Activated CD8-positive, alpha-beta memory T cell treated with anti-CD3 and anti-CD28 coated beads for 48 hours (primary cell): Measurements from ENCODE around the gene ABI3BP.

Experiments
- DNase-seq, 3 experiments: peaks; one replicate each; pipeline ENCODE4 v3.0.0-alpha.2; 2020; ENCODE audit warnings: low read depth in 2 of 3, low spot score in 2 of 3

ABI3BP gene

DNA sequence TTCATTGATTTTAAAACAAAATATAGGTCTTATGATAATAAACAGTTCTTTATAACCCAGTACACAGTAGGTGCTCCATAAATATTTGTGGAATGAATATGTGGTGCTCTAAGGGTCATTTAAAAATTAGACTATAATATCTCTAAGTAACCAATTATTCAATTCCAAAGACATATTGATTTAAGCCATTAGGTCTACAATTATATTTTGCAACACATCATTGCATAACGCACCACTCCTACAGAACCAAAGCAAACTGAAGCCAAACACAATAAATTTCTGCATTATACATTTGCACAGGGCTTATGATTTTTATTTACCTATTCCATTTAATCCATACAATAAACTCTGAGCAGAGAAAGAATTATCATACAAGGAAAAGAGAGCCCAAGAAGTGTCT lies 104.3 kb downstream of the ABI3BP start:
- DNase-seq: no peak

- DNase-seq: no peak
Observed at GRCh38 chr3:100882571-100882984, 110.6 kb downstream of the ABI3BP start.

- no peak for DNase-seq
Observed at GRCh38 chr3:100880845-100881244, 112.4 kb downstream of the ABI3BP start.

GRCh38 chr3:100880072-100880471 lies 113.1 kb downstream of the ABI3BP start:
- DNase-seq: no peak

DNA sequence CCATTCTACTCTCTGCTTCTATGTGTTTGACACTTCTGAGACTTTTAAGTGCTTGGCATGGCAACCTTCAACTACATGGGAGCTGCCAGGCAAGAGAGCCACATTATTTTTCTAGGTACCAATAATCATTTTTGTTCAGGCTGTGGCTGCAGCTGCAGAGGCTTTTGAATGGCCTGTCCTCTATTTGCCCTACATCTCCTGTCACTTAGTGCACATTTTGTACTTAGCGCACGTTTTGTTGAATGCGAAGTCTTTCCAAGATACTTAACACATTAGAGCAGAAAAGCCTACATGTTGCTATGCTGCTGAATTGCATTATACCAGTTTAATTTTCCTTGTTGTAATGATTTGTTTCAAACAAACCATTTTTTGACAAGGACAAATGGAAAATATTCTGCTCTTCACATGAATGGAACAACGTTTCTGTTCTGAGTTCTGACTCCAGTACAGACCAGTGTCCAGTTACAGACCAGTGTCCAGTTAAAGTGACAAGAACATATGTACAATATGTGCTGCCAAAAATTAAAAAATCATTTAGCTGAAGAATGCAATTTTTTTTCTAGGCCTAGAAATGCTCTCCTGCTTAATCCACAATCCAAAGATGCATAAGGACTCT lies 113.9 kb downstream of the ABI3BP start:
- no peak for DNase-seq

DNA sequence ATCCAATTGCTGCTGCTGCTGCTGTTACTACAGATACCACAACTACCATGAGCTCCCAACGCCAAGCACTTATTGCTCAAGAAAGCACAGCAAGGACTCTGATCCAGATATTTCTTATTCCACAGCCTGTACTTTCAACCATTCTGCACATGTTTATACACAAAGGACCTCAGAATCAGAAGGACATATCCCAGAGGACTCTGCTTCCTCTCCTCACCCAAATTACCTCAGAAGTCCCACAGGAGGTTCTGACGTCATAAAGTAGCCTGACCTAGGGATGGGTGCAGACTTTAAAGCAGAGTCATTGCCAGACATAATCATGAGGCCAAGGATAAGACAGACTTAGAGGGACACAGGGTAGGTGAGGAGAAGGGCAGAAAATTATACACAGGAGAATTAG lies 115.9 kb downstream of the ABI3BP start:
- DNase-seq: no peak

DNA sequence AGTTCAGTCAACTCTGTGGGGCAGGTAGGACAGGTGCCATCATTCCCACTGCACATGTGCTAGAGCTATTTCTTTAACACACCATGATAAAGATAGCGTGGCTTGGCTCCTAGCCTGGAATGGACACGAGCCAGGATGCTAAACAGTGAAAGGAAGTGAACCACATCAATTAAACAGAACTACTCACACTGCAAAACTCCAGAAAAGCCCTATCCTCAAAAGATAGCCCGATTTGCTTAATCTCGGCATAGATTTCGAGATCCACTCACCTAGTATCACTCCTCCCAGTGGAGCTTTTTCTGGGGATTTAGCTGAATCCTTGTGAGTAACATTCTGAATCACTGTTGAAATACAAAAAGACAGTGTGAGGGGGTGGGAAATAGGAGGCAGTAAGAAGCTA lies 118.0 kb downstream of the ABI3BP start:
- no peak for DNase-seq

DNA sequence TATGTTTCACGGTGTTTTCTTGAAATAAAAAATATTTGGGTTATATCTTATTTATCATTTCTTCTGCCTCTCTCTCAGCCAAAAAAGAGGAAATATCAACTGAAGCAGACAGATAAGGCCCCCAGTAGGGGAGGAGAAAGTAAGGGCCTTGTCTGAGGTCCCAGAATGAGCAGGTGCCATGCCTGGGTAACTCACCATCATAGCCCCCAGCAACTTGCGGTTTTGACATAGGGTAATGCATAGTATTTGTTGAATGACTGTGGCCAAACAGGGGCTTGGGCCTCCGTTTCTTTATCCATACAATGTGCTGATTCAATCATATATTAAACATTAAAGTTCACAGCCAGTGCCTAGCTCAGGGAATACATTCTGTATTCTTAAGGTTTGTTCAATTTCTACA lies 119.6 kb downstream of the ABI3BP start:
- DNase-seq: no peak

GRCh38 chr3:100871306-100871705 lies 121.9 kb downstream of the ABI3BP start:
- no peak for DNase-seq

DNA sequence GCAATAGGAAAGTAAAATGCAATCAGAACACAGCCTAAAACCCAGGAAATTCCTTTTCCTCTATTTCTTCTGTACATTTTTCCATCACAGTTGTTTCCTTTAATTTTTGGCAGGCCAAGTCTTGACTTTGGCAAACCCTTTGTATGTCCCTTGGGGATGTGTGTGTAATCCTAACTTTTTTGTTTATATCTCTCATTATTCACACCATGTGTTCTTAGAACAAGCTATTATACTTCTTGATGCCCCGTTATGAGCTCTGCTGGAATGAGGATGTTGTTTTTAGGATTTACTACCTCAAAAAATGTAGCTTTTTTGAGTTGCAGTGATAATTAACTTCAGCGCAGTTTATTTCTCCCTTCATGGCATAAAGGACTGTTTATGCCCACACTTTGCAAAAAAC lies 123.4 kb downstream of the ABI3BP start:
- DNase-seq: no peak

DNA sequence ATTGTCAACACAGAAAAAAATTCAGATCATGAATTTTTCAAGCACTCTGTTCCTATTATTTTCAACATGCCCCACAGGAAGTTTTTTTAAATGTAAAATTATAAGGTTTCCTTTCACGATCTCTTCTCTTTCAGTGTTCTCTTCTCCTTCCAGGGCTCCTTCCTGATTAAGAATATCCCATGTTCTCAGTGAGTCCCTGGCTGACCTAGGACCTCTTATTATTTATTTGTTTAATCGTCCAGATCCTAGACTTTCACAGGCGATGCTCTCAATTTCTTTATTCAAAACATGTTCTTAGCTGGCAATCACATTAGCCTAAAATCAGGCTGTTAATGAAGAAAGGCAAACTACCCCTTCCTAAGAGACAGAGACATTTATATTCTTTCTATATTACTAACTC lies 124.3 kb downstream of the ABI3BP start:
- no peak for DNase-seq

DNA sequence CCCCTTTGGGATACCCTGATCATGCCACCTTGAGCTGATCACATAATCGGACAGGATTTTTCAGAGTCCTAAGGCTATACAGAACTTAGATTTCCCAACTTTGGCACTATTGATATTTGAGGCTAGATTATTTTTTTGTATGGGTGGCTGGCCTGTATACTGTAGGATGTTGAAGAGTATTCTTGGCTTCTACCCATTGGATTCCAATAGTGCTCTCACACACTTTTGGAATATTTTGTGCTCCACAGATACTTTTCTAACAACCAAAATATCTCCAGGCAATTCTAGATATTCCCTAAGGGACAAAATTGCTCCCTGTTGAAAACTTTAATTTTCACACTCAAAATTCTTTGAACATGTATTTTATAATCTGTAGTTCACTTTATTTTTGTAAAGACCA lies 125.1 kb downstream of the ABI3BP start:
- DNase-seq: no peak

- DNase-seq: no peak
Observed at GRCh38 chr3:100865442-100865841, 127.8 kb downstream of the ABI3BP start.

DNA sequence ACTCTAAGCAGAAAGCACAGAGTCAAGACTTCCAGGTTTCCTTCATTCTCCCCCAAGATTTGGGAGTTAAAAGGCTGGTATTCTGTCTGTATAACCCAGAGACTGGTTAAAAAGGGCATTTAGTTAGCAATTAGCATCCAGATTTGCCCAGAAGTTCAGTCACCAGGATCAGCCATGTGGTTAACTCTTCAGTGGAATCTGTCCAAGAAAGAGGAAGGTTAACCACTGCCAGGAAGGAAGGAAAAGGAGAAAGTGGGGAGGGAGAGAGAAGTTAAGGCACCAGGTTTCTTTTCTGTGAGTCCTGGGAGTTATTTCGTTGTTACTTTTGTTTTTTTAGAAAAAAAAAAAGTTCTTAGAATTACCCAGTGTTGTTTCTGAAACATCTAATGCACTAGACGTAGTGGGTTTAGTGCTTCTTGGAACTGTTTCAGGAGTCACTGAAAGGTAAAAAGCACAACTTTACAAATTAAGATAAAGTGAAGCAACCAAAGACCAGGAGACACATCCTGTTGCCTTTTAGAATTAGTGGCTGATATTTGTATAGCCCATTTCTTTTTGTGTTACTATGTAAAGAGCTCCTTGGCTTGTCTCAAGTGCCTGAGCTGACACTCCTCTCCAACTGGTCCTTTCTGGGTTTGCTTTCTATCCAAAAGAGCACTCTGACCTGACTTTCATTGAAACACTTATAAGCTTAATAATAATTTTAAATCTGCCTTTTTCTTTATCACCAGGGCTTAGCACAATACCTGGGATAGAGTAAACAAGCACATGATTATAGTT lies 128.6 kb downstream of the ABI3BP start:
- no peak for DNase-seq

DNA sequence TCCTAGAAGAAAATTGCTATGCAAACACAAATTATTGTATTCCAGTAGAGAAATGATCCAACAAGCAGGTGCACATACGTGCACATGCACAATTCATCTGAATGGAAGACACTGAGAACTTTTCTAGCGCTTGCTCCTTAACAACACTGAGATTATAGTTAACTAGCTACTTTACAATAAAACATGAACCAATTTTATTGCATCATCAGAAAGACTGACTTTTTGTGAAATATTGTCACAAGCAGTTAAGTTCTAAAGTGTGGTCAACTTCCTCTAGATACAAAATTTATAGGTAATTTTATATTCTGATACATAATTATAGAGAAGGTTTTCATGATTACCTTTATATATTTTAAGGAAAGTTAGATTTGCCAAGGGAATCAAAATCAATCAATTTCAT lies 135.4 kb downstream of the ABI3BP start:
- DNase-seq: no peak

DNA sequence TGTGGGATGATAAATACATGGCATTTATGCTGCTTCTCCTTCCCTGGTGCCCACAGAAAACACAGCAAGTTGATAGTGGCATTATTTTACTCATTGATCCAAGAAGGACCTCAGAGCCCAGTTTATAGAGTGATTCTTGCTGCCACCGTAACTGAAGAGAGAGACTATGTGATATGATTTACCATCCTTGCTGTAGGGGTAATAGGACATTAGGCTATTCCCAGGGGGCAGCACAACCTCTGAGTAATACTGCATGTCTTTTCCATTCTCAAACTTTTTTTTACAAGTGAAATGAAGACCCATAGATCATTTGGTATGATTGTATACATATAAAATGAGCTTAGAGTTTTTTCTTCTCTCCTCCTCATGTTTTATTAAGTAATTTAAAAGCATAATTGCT lies 136.4 kb downstream of the ABI3BP start:
- DNase-seq: no peak

GRCh38 chr3:100852840-100853239 lies 140.4 kb downstream of the ABI3BP start:
- no peak for DNase-seq

GRCh38 chr3:100850701-100851100 lies 142.5 kb downstream of the ABI3BP start:
- DNase-seq: no peak

- DNase-seq: no peak
Observed at GRCh38 chr3:100850156-100850555, 143.1 kb downstream of the ABI3BP start.

- no peak for DNase-seq
Observed at GRCh38 chr3:100844063-100844936, 148.9 kb downstream of the ABI3BP start.

DNA sequence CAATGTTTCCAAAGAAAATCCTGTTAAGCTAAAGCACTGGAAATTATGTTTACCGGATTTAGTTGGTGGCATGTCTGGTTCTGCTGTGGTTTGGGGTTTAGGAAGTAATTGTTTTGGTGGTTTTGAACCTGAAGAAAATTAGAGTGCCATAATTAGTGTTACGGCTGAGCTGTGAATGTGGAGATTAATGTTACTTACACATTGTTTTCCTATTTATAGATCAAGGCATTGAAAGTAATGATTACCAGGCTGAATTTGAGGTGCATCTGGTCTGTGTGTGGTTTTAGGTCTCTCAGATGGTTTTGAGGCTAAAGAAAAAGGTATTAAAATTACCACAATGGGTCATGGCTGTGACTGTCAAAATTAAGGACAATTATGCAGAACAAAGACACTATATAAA lies 155.1 kb downstream of the ABI3BP start:
- no peak for DNase-seq

DNA sequence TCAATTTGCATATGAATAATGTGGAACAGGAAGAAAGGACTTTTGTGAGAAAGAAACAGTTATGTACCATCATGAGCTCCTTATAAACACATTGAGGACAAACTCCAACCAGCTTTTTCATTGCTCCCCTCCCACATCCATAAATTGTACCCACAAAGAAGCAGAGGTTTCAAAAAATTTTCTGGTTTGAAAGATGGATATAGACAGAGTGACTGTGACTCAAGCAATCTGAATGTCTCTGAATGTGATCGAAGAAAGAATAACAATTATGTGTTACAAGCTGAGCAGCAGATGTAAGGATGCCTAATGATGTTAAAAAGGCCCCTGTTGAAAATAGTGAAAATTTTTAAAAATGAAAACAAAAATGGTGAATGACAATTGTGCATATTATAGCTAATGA lies 156.6 kb downstream of the ABI3BP start:
- DNase-seq: no peak
